A549 (cell line): Measurements from ENCODE around the gene PSMC3. TPM values are rescaled to one million over a fixed set of nuclear protein-coding genes. Genes with fewer than 3 reads are reported as not detected.

Experiments
- ATAC-seq, 2 experiments: fragments of 200-7000 bp in 1 of 2; fragments of >200 bp in 1 of 2; cut with Nextera tagmentation in 1 of 2; cut with Tn5 transposase in 1 of 2; 3 replicates each; pipeline versions ENCODE4 v1.8.0 to v1.9.1; 2018 to 2020; ENCODE audit warnings: mild to moderate bottlenecking in 1 of 2, moderate library complexity in 1 of 2
- CTCF ChIA-PET: fragments of 300-600 bp; sonication (Branson Sonifier 250); formaldehyde crosslinking; extraction: SDS; loops from one replicate; lab custom pipeline; 2021; ENCODE audit warnings: antibody characterized with exemption, inconsistent platforms; lab: Yijun Ruan, JAX
- POLR2A ChIA-PET: fragments of 350-600 bp; formaldehyde crosslinking; extraction: SDS; loops from one replicate; lab custom pipeline; 2021; ENCODE audit warnings: antibody characterized with exemption, inconsistent platforms; lab: Yijun Ruan, JAX
- DNase-seq, 2 experiments: peaks; one replicate each; pipeline versions ENCODE4 v3.0.0 to v3.0.0-alpha.2; 2011 to 2016; ENCODE audit warnings: low read depth in 1 of 2, low spot score in 1 of 2
- FAIRE-seq: peaks from 2 replicates; lab custom pipeline; 2011; peaks lifted over from hg19 to GRCh38; lab: Jason Lieb, UNC
- H3K27ac ChIP-seq, 2 experiments: fragments of >200 bp; sonication (Bioruptor Twin); formaldehyde crosslinking; 3 replicates each; pipeline ENCODE4 v1.5.1; 2016 to 2017
- H3K4me1 ChIP-seq: fragments of >200 bp; sonication (Bioruptor Twin); formaldehyde crosslinking; 3 replicates; pipeline ENCODE4 v1.6.1; 2016
- H3K4me2 ChIP-seq: fragments of >200 bp; sonication (Bioruptor Twin); formaldehyde crosslinking; 3 replicates; pipeline ENCODE4 v1.6.1; 2016
- H3K4me3 ChIP-seq: fragments of >200 bp; sonication (Bioruptor Twin); formaldehyde crosslinking; 3 replicates; pipeline ENCODE4 v1.5.1; 2016
- H3K9me3 ChIP-seq: fragments of >200 bp; sonication (Bioruptor Twin); formaldehyde crosslinking; 3 replicates; pipeline ENCODE4 v1.6.1; 2016
- BHLHE40 ChIP-seq: IDR thresholded peaks from 2 replicates; pipeline ENCODE4 v1.6.1; 2012; ENCODE audit warnings: low read depth, low read length, inconsistent platforms
- E2F6 ChIP-seq: IDR thresholded peaks from 2 replicates; pipeline ENCODE4 v1.6.1; 2012; ENCODE audit warnings: low read depth, borderline replicate concordance
- EHMT2 ChIP-seq: fragments of 200-600 bp; sonication (generic); IDR thresholded peaks from 2 replicates; pipeline ENCODE4 v1.6.1; 2016; ENCODE audit warnings: antibody characterized with exemption, low read depth, mild to moderate bottlenecking, moderate library complexity
- ELK1 ChIP-seq: fragments of 150-350 bp; IDR thresholded peaks from 2 replicates; pipeline ENCODE4 v1.6.1; 2014; ENCODE audit warnings: low read depth, mild to moderate bottlenecking, low read length
- EP300 ChIP-seq, 2 experiments: fragments of >200 bp; sonication (Bioruptor Twin); formaldehyde crosslinking; IDR thresholded peaks; 2 replicates in 1 of 2; 3 replicates in 1 of 2; pipeline ENCODE4 v1.6.1; 2016 to 2017
- HDAC2 ChIP-seq: fragments of 200-600 bp; sonication (generic); IDR thresholded peaks from 2 replicates; pipeline ENCODE4 v1.6.1; 2016
- HEYL ChIP-seq: fragments of 250-450 bp; sonication (Bioruptor Pico); IDR thresholded peaks from 2 replicates; pipeline ENCODE4 v1.8.0; 2021; ENCODE audit warnings: mild to moderate bottlenecking, moderate library complexity
- HMGXB4 ChIP-seq: fragments of 250-450 bp; sonication (Bioruptor Pico); IDR thresholded peaks from 2 replicates; pipeline ENCODE4 v1.5.0; 2021; ENCODE audit warnings: mild to moderate bottlenecking, moderate library complexity, borderline replicate concordance
- JUNB ChIP-seq: fragments of >200 bp; sonication (Bioruptor Twin); formaldehyde crosslinking; IDR thresholded peaks from 2 replicates; pipeline ENCODE4 v1.6.1; 2016
- KDM1A ChIP-seq: fragments of 200-600 bp; sonication (generic); IDR thresholded peaks from 2 replicates; pipeline ENCODE4 v1.6.1; 2016; ENCODE audit warnings: low read depth, mild to moderate bottlenecking
- MAX ChIP-seq: IDR thresholded peaks from 2 replicates; pipeline ENCODE4 v1.6.1; 2012
- NFE2L2 ChIP-seq: fragments of 150-350 bp; conservative IDR thresholded peaks from 2 replicates; pipeline ENCODE4 v1.6.1; 2014; ENCODE audit warnings: low read length
- NPAS2 ChIP-seq: fragments of 250-450 bp; sonication (Bioruptor Pico); IDR thresholded peaks from 2 replicates; pipeline ENCODE4 v1.8.0; 2022; ENCODE audit warnings: mild to moderate bottlenecking, moderate library complexity, borderline replicate concordance
- NR3C1 ChIP-seq: fragments of >200 bp; sonication (Bioruptor Twin); formaldehyde crosslinking; IDR thresholded peaks from 3 replicates; pipeline ENCODE4 v1.6.1; 2017
- PBX3 ChIP-seq: IDR thresholded peaks from 2 replicates; pipeline ENCODE4 v1.6.1; 2012
- RAD21 ChIP-seq, 2 experiments: fragments of >200 bp in 1 of 2; sonication (Bioruptor Twin) in 1 of 2; formaldehyde crosslinking in 1 of 2; IDR thresholded peaks in 1 of 2; conservative IDR thresholded peaks in 1 of 2; 2 replicates in 1 of 2; 3 replicates in 1 of 2; pipeline ENCODE4 v1.6.1; 2012 to 2018; ENCODE audit warnings: inconsistent platforms in 1 of 2
- RCOR1 ChIP-seq: fragments of 150-350 bp; IDR thresholded peaks from 2 replicates; pipeline ENCODE4 v1.6.1; 2014; ENCODE audit warnings: antibody characterized with exemption, low read length, low read depth
- RFX5 ChIP-seq: fragments of 450-650 bp; IDR thresholded peaks from 2 replicates; pipeline ENCODE4 v1.7.1; 2014; ENCODE audit warnings: antibody characterized with exemption, mild to moderate bottlenecking, moderate library complexity
- TFCP2L1 ChIP-seq: fragments of 250-450 bp; sonication (Bioruptor Pico); IDR thresholded peaks from 2 replicates; pipeline ENCODE4 v1.5.0; 2021; ENCODE audit warnings: mild to moderate bottlenecking
- ZSCAN20 ChIP-seq: fragments of 250-450 bp; sonication (Bioruptor Pico); IDR thresholded peaks from 2 replicates; pipeline ENCODE4 v1.8.0; 2022; ENCODE audit warnings: mild to moderate bottlenecking, moderate library complexity
- WGBS: methylation state at CpG from one replicate; pipeline ENCODE4 v1.1.6; 2017; ENCODE audit errors: missing lambda C conversion rate; 5-methylcytosine and 5-hydroxymethylcytosine counted together
- polyA plus RNA-seq, 4 experiments: library from polyadenylated mRNA; depleted of rRNA in 3 of 4; stranded (reverse); fragments of >200 nt; fragmentation: RNase III in 1 of 4; extraction: RNeasy Plus Mini Kit Qiagen cat#74134 plus additional on column Dnase treatment in 1 of 4; gene quantifications; 2 replicates in 3 of 4; 3 replicates in 1 of 4; pipeline ENCODE4 v1.2.3, GENCODE V29; 2011 to 2017

Gene PSMC3
- polyA plus RNA-seq, 2 of the 4 experiments (the other 2 are of a cell fraction), result 283 to 383 TPM

GRCh38 chr11:47407746-47408590 is 18.3 kb downstream of the PSMC3 start, which contains the start of gene SLC39A13 (continued):
- peak; percentile 63 to 84 for TF ChIP-seq RAD21 (conservative IDR thresholded peaks at IDR 0.05 in 1 of 2, IDR thresholded peaks at IDR 0.05 in 1 of 2)
- peak; percentile 89 for TF ChIP-seq MAX
- TF ChIP-seq NFE2L2, result 0 out of 2 replicates have a peak, but pooled peaks have one; percentile 1
- peak; percentile 24; the same call in 1 of the 2 replicates for TF ChIP-seq ELK1
- TF ChIP-seq BHLHE40, result 0 out of 2 replicates have a peak, but pooled peaks have one; percentile 35

GRCh38 chr11:47406896-47407745 is 19.1 kb downstream of the PSMC3 start:
- no peak for FAIRE-seq
- CTCF ChIA-PET, result interaction anchor here (0.7 to 8.0 kb wide), 15 partner anchors 8 to 225 kb away, joined by 3 to 96 read pairs (median 4); partner anchors contain the start of gene PSMC3

More at GRCh38 chr11:47406896-47407745, 19.1 kb downstream of the PSMC3 start:
- peaks cover 19% of the 10 kb centered on the region for H3K4me1 ChIP-seq
- ATAC-seq (no peak), DNase-seq (no peak)
- WGBS, result 82% methylated on average over 12 of the region's 12 CpGs
- POLR2A ChIA-PET, result interaction anchor here (0.6 to 1.0 kb wide), 3 partner anchors 11 to 37 kb away, joined by 3 read pairs; partner anchors contain the start of gene PSMC3
- H3K27ac ChIP-seq, result peak overlapping the region; percentile 89 to 93
- H3K4me3 ChIP-seq, result peak overlapping the region; percentile 92
- no peak for TF ChIP-seq KDM1A
- TF ChIP-seq PBX3, result no peak
- no peak for TF ChIP-seq HMGXB4 (CRISPR knock-in tag)
- TF ChIP-seq NPAS2 (CRISPR knock-in tag), result no peak
- no peak for TF ChIP-seq NR3C1
- TF ChIP-seq HDAC2, result no peak
- TF ChIP-seq E2F6, result no peak
- no peak for TF ChIP-seq ELK1
- no peak for TF ChIP-seq JUNB
- TF ChIP-seq RCOR1, result no peak
- no peak for TF ChIP-seq RAD21 (conservative IDR thresholded peaks at IDR 0.05 in 1 of 2, IDR thresholded peaks at IDR 0.05 in 1 of 2)
- no peak for TF ChIP-seq ZSCAN20 (CRISPR knock-in tag)
- TF ChIP-seq EP300 (IDR thresholded peaks at IDR 0.05), result no peak
- TF ChIP-seq RFX5, result no peak
- TF ChIP-seq HEYL (CRISPR knock-in tag), result no peak
- no peak for TF ChIP-seq EHMT2
- TF ChIP-seq TFCP2L1 (CRISPR knock-in tag), result no peak
- no peak for TF ChIP-seq NFE2L2
- TF ChIP-seq, all 56 proteins: peak for 0
- peak overlapping the region; percentile 93 for H3K4me2 ChIP-seq
- no peaks in the 10 kb centered on the region for H3K9me3 ChIP-seq
